VCaP (cell line): ENCODE data around the gene RNGTT.
"Not testable (repeated sequence)": the region's sequence is repeated elsewhere in the genome, so short reads cannot be mapped to it uniquely, and the experiment has no call there.

Source experiments
- H3K27ac ChIP-seq: fragments of 450-650 bp; 2 replicates; pipeline ENCODE4 v1.5.1; 2017
- TF ChIP-seq, protein P1 (sequence below): fragments of 450-650 bp; conservative IDR thresholded peaks from 2 replicates; pipeline ENCODE4 v1.5.1; 2017; ENCODE audit warnings: mild to moderate bottlenecking, moderate library complexity

The RNGTT gene

DNA sequence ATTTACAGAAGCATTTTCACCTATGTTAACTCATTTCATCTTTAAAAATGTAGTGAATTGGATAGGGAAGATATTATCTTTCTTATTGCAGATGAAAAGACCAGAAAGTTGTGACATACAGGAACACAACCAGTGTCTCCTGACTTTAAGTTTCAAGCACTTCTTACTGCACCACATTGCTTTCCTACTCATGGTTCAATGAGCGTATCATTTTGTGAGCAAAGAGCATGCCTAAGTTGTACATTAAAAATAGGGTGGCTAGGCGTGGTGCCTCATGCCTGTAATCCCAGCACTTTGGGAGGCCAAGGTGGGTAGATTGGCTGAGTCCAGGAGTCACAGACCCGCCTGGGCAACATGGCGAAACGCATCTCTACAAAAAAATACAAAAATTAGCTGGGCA is 21.2 kb upstream of the RNGTT start:
- H3K27ac ChIP-seq, result no peak overlapping the region
- TF ChIP-seq, protein P1, sequence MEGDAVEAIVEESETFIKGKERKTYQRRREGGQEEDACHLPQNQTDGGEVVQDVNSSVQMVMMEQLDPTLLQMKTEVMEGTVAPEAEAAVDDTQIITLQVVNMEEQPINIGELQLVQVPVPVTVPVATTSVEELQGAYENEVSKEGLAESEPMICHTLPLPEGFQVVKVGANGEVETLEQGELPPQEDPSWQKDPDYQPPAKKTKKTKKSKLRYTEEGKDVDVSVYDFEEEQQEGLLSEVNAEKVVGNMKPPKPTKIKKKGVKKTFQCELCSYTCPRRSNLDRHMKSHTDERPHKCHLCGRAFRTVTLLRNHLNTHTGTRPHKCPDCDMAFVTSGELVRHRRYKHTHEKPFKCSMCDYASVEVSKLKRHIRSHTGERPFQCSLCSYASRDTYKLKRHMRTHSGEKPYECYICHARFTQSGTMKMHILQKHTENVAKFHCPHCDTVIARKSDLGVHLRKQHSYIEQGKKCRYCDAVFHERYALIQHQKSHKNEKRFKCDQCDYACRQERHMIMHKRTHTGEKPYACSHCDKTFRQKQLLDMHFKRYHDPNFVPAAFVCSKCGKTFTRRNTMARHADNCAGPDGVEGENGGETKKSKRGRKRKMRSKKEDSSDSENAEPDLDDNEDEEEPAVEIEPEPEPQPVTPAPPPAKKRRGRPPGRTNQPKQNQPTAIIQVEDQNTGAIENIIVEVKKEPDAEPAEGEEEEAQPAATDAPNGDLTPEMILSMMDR, result no peak

DNA sequence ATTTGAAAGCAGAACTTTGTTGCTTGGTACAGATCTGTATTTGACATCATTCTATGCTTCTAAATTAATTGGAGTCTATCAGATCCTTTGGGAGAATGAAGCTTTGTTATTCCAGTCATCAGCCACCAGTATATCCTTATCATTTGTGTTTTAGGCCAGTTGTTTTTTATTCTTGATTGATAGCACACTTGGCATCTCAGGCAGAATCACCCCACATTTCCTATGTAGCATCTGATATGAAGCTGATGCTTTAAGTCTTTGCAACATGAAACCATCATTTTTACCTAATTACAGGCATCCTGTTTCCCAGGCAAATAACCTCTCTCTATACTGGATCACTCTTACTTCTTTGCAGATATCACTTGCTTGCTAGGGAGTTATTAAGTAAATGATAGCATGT is 20.7 kb upstream of the RNGTT start:
- TF ChIP-seq, protein P1, result no peak
- H3K27ac ChIP-seq, result no peak overlapping the region

DNA sequence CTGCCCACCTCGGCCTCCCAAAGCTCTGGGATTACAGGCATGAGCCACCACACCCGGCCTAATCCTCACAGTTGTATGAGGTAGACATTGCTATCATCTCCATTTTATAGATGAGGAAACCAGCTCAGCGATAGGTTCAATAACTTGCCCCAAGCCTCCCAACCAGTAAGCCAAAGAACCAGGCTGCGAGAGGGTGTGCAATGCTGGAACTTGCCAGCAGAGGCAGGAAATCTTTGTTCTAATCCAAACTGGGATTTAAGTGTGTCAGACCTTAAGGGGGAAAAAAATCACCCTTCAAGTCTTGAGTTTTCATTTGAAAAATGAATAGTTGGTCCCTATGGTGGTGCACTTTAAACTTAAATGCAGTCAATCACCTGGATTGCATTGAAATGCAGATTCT is 20.1 kb upstream of the RNGTT start:
- TF ChIP-seq, protein P1, result peak; percentile 61; the same call in 1 of the 2 replicates
- H3K27ac ChIP-seq, result 0 out of 2 replicates have a peak overlapping the region, but pooled peaks have one; percentile 22

DNA sequence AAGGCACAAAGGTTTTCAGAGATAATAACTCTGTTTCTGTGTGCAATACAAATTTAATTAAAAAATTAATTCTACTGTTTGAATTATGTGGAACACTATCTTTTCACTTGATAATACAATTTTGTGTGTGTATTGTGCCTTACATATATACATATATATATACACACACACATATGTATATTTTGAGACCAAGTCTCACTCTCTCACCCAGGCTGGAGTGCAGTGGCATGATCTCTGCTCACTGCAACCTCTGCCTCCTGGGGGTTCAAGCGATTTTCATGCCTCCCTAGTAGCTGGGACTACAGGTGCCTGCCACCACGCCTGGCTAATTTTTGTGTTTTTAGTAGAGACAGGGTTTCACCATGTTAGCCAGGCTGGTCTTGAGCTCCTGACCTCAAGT is 19.7 kb upstream of the RNGTT start:
- H3K27ac ChIP-seq, result peak overlapping the region; percentile 22; the same call in 1 of the 2 replicates

DNA sequence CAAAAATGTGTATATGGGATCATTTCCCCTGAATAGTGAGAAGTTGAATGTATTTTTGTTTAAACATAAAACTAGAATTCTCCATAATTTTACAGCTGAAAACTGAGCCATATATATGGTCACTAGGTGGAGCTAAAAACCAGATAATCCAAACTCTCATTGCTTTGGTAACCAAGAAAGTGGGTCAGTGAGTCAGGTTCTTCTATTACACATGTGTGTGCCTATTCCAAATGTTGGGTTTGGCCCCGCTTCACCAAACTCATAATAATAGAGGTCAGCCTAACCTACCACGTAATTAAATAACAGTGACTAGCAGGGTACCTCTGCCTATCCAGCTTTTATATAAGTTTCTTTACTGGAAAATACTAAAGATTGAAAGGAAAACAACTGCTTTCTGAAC is 19.3 kb upstream of the RNGTT start:
- TF ChIP-seq, protein P1, result peak; percentile 73
- H3K27ac ChIP-seq, result peak overlapping the region; percentile 22; the same call in 1 of the 2 replicates

DNA sequence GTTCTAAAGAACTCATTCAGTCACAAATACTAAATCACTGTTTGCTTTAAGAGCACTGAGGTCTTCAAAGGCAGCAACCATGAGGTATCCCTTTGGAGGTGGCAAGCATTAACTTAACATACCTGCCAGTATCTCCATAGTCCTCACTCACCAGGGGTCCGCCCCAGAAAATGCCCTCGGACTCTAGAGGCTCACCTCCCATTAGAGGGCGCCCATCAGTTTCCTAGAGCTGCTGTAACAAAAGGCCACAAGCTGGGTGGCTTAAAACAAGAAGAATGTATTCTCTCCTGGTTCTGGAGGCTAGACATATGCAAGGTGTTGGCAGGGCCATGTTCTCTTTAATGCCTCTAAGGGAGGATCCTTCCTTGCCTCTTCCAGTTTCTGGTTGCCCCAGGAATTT is 12.0 kb upstream of the RNGTT start:
- TF ChIP-seq, protein P1, result no peak

DNA sequence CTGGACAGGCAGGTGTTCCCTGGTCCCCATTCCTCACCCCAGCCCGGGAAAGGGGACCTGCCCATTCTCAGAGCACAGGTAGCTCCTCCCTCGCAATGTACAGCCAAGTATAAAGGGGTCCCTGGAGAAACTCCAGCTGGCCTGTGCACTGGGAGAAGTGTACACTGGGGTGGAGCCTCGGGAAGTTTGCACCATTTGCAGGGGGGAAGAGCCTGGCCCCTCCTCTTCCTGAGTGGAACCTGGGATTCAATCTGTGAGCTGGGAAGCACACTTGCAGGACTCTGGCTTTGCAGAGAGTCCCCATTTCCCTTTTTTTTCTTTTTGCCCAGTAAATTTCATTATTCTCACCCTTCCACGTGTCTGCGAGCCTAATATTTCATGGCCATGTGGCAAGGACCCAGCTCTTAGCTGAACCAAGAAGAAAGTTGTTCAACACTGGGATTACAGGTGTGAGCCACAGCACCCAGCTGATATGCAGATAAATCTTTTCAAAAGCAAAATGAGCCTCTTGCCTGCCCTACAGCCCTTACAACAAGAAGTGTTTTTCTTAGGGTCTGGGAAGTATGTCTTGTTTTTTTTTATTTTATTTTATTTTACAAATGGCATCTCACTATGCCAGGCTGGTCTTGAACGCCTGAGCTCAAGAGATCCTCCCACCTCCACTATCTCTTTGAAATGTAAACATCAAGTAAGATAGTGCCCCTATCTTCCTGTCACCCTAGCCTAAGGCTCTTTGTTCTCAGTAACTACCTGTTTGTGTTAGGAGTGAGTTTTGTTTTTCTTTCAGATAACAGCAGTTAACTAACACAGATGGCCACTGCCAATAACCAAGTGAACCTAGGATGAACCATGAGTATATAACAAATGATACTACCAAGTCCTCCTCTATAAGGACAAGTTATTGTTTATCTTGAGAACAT is 9.3 kb upstream of the RNGTT start:
- no peak overlapping the region for H3K27ac ChIP-seq
- TF ChIP-seq, protein P1, result no peak

More for the DNA sequence above, 12.0 kb upstream of the RNGTT start:
- no peak overlapping the region for H3K27ac ChIP-seq

DNA sequence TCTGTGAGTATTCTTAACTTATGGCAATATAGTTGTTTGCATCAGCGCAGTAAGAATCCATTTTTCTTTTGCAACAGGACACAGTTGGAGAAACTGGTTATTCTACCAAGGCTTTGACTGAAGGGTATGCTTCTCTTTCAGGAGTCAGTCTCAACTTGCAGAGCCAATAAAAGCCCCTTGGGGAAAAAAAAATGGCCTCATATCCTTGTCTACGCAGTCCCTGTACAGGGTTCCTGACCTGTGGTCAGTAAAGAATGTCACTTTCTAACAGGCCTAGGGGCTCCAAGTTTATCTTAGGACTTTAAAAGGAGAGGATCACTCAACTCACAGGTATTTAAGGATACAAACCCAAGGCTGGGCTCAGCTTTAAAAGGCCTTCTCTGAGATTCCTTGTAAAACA is 6.9 kb upstream of the RNGTT start:
- H3K27ac ChIP-seq, result no peak overlapping the region
- TF ChIP-seq, protein P1, result no peak

DNA sequence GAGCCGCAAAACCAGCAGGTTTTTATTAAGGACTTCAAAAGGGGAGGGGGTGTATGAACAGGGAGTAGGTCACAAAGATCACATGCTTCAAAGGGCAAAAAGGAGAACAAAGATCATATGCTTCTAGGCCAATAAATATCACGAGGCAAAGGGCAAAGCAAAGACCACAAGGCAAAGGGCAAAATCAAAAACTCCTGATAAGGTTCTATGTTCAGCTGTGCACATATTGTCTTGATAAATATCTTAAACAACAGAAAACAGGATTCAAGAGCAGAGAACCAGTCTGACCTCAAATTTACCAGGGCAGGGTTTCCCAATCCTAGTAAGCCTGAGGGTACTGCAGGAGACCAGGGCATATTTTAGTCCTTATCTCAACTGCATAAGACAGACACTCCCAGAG is 5.8 kb upstream of the RNGTT start:
- H3K27ac ChIP-seq, result not testable (repeated sequence)
